GM23248 (cell line): Measurements from ENCODE around the gene SYNPR.

ENCODE experiments used
- EZH2 ChIP-seq: fragments of 200-600 bp; sonication (generic); IDR thresholded peaks from 2 replicates; pipeline ENCODE4 v1.6.1; 2018; ENCODE audit warnings: antibody characterized with exemption, mild to moderate bottlenecking; ENCODE audit not compliant: insufficient read depth, poor library complexity, severe bottlenecking
- EZH2phosphoT487 ChIP-seq: fragments of 200-600 bp; sonication (generic); IDR thresholded peaks from 2 replicates; pipeline ENCODE4 v1.6.1; 2018; ENCODE audit warnings: antibody characterized with exemption, moderate library complexity, mild to moderate bottlenecking, low read depth; ENCODE audit not compliant: insufficient read depth

GRCh38 chr3:63405882-63406281 is 127.8 kb downstream of the SYNPR start:
- no peak for TF ChIP-seq EZH2
- TF ChIP-seq EZH2phosphoT487: no peak
